GM19351 (cell line): ENCODE results near the gene CABP4.
A peak's percentile ranks its signal among the peaks of the same experiment; 100 is the strongest.
"Not testable (repeated sequence)": the region's sequence is repeated elsewhere in the genome, so short reads cannot be mapped to it uniquely, and the experiment has no call there.

Experiments
- ATAC-seq: cut with Tn5 transposase; IDR thresholded peaks from one replicate; pipeline ENCODE4 v1.9.1; 2021; ENCODE audit warnings: mild to moderate bottlenecking, moderate library complexity; ENCODE audit not compliant: unreplicated experiment

CABP4 gene

DNA sequence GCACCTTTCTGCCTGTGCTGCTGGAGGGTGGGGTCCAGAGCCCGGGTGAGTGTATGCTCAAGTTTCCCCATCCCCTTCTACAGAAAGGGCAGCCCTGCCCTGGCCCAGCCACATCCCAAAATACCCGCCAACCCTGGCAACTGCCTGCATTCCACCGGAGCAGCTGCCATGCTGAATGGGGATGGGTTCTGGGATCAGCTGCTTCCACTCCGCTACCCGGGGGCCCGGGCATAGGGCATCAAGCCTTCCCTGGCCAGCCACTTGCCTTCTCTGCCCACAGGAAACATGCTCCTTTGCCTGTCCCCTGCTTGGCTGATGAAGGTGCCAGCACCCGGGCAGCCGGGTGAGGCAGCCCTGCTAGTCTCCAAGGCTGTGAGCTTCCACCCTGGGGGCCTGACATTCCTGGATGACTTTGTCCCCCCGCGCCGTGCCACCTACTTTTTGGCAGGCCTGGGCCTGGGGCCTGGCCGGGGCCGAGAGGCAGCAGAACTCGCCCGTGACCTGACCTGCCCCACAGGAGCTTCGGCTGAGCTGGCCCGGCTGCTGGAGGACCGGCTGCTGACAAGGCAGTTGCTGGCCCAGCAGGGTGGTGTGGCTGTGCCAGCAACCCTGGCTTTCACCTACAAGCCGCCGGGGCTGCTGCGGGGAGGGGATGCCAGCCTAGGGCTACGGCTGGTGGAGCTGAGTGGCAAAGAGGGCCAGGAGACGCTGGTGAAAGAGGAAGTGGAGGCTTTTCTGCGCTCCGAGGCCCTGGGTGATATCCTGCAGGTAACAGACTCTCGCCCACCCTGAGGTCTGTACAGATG, 36.5 kb upstream of the CABP4 start:
- ATAC-seq = no peak

DNA sequence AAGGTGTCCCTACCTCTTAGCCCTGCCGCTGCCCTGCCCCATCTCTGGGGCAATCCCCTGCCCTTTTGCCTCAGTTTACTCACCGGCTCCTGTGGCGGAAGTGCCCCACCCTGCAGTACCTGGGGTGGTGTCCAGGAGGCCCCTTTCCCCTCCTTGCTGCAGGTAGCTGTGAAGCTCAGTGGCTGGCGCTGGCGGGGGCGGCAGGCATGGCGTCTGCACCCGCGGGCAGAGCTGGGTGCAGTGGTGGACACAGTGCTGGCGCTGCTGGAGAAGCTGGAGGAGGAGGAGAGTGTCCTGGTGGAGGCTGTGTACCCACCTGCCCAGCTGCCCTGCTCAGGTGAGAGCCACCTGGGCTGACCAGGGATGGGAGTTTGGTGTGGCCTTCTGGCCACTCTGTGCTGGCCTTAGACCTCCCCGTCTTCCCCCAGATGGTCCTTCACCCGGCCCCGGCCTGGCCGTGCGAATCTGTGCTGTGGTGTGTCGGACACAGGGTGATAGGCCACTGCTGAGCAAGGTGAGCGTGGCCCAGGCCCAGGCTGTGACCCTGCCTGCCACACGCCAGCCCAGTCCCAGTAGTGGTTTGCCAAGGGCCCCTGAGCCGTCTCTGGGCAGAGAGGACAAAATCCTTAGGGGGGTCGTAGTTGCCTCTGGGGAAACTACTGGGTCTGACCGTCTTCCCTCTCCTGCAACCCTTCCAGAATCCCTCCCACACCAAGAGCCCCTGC, 35.7 kb upstream of the CABP4 start:
- no peak for ATAC-seq

DNA sequence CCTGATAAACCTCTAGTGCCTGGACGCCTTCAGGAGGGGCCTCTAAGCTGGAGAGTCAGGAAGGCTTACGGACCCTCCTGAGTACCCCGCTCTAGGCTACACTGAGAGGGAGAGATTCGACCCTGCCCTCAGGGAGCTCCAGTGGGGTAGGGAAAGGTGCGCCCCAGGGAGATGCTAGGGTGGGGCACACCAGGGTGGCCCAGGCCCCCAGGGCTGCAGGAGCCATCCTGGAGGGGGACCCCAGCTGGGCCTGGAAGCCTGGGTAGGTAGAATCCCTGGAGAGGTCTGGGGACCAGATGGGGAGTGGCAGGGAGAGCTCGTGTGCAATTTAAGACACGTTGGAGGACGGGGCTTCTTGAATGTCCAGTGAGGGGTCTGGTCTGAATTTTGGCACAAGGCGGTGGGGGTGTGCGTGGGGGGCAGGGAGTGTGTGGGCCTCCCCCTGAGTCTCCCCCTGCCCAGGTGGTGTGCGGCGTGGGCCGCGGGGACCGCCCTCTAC, 35.0 kb upstream of the CABP4 start:
- no peak for ATAC-seq

DNA sequence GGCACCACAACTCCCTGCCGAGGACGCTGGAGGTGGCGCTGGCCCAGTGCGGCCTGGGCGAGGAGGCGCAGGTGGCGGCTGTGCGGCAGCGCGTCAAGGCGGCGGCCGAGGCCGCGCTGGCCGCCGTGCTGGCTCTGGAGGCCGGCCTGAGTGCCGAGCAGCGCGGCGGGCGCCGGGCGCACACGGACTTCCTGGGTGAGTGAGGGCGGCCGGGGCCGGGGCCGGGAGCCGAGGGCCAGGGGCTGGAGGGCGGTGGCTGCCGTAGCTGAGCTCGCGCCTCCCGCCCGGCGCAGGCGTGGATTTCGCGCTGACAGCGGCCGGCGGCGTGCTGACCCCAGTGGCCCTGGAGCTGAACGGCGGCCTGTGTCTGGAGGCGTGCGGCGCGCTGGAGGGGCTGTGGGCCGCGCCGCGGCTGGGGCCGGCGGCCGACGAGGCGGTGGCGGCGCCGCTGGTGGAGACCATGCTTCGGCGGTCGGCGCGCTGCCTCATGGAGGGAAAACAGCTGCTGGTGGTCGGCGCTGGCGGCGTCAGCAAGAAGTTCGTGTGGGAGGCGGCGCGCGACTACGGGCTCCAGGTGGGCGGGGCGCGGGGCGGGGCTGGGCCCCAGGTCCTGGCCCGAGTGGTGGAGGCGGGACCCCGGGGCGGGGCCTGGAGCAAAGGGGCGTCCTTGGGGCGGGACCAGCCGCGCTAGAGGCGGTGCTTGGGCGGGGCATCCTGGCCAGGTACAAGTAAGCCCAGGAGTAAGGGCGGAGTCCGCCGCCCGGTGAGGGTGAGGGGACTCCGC, 34.3 kb upstream of the CABP4 start:
- ATAC-seq = peak; percentile 90

DNA sequence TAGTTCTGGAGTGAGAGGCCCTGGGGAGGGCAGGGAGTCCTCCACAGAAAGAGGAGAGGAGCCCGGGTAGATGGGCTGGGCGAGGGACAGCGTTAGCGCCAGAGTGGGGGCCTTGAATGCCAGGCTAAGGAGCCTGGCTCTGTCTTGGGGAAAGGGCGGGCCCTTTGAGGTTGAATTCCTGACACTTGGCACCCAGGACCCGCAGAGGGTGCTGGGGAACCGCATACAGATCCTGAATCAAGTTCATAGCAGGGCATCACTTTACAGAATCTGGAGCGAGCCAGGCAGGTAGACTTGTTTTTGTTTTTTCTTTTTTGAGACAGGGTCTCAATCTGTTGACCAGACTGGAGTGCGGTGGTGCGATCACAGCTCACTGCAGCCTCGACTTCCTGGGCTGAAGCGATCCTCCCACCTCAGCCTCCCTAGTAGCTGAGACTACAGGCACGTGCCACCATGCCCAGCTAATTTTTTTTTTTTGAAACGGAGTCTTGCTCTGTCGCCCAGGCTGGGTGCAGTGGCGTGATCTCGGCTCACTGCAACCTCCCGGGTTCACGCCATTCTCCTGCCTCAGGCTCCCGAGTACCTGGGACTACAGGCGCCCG, 33.6 kb upstream of the CABP4 start:
- ATAC-seq = peak; percentile 6

DNA sequence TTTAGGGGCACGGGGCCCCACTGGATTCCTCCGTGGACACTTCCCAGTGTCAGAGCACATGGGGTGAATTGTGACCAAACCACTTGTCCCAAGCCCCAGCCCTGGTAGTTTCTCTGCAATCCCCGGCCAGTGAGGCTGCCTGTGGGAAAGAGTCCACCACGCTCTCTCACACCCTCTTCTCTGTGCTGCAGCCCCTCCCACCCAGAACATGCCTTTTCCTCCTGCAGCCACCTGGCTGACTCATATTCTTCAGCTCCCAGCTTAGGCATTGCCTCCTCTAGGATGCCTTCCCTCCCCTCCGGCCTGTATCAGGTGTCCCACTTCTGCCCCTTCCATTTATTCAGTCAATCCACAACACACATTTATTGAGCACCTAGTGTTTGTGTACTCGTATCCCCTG, 32.3 kb upstream of the CABP4 start:
- no peak for ATAC-seq

GRCh38 chr11:67423466-67423865, 31.7 kb upstream of the CABP4 start:
- ATAC-seq = no peak

DNA sequence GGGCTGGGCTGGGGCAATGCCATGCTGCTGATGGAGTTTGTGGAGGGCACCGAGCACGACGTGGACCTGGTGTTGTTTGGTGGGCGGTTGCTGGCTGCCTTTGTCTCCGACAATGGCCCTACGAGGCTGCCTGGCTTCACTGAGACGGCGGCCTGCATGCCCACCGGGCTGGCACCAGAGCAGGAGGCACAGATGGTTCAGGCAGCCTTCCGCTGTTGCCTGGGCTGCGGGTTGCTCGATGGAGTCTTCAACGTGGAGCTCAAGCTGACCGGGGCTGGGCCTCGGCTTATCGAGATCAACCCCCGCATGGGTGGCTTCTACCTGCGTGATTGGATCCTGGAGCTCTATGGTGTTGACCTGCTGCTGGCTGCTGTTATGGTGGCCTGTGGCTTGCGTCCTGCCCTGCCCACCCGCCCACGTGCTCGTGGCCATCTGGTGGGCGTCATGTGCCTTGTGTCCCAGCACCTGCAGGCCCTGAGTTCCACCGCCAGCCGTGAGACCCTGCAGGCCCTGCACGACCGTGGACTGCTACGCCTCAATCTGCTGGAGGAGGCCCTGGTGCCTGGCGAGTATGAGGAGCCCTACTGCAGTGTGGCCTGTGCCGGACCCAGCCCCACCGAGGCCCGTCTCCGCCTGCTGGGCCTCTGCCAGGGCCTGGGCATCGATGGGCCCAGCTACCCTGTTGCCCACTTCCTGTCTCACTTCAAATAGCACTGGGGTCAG, 31.1 kb upstream of the CABP4 start:
- ATAC-seq = no peak

DNA sequence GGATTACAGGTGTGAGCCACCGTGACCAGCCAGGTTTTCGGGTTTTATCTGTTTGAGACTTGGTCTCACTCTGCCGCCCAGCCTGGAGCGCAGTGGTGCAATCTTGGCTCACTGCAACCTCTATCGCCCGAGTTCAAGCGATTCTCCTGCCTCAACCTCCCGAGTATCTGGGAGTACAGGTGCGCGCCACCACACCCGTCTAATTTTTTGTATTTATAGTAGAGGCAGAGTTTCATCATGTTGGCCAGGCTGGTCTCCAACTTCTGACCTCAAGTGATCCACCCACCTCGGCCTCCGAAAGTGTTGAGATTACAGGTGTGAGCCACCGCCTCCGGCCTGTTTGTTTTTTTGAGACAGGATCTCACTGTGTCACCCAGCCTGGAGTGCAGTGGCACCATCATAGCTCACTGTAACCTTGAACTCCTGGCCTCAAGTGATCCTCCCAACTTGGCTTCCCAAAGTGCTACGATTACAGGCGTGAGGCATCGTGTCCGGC, 27.7 kb upstream of the CABP4 start:
- not testable (repeated sequence) for ATAC-seq

DNA sequence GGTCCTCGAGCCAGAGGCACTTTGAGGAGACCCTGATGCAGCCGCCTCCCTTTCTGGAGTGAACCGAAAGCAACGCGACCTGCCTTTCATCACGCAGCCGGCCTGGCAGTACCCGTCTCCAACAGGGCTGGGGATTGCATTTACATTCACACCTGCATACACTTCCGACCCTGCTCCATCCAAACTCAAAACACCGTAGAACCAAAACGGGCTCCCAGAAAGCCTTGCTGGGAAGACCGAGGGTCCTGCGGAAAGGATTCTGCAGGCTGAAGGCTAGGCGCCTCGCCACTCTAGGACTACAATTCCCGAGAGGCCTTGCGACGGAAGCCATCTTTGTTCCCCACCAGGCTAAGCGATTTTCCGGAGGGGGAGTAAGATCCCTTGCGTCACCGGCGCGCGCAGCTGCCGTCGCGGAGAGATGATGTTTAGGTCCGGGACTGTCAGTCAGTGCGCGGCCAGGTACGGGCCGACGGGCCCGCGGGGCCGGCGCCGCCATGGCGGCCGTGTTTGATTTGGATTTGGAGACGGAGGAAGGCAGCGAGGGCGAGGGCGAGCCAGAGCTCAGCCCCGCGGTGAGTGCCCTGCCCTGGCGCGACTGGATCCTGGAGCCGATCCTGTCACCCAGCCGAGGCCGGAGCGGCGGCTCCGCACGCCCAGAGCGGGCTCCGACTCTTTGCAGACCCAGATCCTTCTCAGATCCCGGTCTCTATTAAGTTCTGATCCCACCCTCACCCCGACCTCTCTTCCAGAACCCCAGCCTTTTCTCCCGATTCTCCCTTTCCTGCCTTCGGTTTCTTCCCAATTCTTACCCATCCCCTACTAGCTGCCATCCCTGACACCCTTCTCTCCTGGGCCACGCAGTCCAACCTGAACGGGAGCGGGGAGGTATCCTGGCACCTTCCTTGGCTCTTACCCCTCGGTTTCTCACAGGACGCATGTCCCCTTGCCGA, 26.8 kb upstream of the CABP4 start, which contains the start of gene RPS6KB2:
TSS of gene RPS6KB2 (plus strand) at position 443 of the 950 bp plus-strand sequence. CDS start at position 495, 52 bp downstream.
- peak; percentile 80 for ATAC-seq

- ATAC-seq = no peak
Measured at GRCh38 chr11:67429038-67429668, 26.0 kb upstream of the CABP4 start.

GRCh38 chr11:67429722-67430121, 25.4 kb upstream of the CABP4 start:
- no peak for ATAC-seq

GRCh38 chr11:67431346-67432249, 23.6 kb upstream of the CABP4 start:
- no peak for ATAC-seq

- no peak for ATAC-seq
Measured at GRCh38 chr11:67432655-67433349, 22.4 kb upstream of the CABP4 start.

GRCh38 chr11:67433536-67434394, 21.4 kb upstream of the CABP4 start:
- no peak for ATAC-seq

- no peak for ATAC-seq
Measured at GRCh38 chr11:67434395-67434881, 20.7 kb upstream of the CABP4 start.
